ENCODE results near the gene CEP250.

The CEP250 gene

DNA sequence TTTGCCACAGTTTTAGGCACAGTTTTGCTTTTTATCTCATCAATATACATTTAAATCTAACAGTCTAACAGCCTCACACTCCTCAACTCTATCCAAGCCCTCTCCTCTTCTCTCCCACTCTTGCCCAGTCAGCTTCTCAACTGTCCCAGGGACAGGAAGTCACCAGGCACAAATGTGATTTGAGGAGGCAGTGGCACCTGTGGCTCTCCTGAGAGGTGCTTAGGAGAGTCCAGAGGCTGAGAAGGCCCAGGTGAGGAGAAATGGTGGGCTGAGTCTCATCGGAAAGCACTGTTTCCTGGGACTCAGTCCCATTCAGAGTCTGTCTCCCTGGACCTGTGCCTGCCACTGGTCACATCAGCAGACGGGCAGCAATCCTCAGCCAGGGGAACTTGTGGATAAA is 22.1 kb upstream of the CEP250 start:
- TF ChIP-seq SP7 (tag by site-specific recombination; IDR thresholded peaks at IDR 0.05) (no peak), GLIS2 (tag by site-specific recombination; IDR thresholded peaks at IDR 0.05) (no peak), ZFHX2 (tag by site-specific recombination; conservative IDR thresholded peaks at IDR 0.05) (no peak), ZNF704 (tag by site-specific recombination; IDR thresholded peaks at IDR 0.05) (no peak), SCRT1 (tag by site-specific recombination; IDR thresholded peaks at IDR 0.05; ENCODE audit: borderline replicate concordance) (peak; percentile 85), KLF1 (tag by site-specific recombination; IDR thresholded peaks at IDR 0.05) (no peak), ZNF223 (tag by site-specific recombination; IDR thresholded peaks at IDR 0.05) (no peak), KLF8 (tag by site-specific recombination; IDR thresholded peaks at IDR 0.05) (no peak), ZNF785 (tag by site-specific recombination; IDR thresholded peaks at IDR 0.05) (no peak), SCRT2 (tag by site-specific recombination; IDR thresholded peaks at IDR 0.05) (peak; percentile 76), KLF17 (tag by site-specific recombination; IDR thresholded peaks at IDR 0.05) (no peak), ZNF350 (tag by site-specific recombination; IDR thresholded peaks at IDR 0.05) (no peak), ZSCAN18 (tag by site-specific recombination; IDR thresholded peaks at IDR 0.05) (no peak)
- Histone ChIP-seq H3K36me3 (ENCODE audit: control insufficient read depth in 2 of 2, insufficient read depth in 1 of 2, low read length in 2 of 2) (no peaks in the 10 kb centered on the region), H3K9me3 (ENCODE audit: control insufficient read depth, insufficient read depth, low read depth, low read length) (no peaks in the 10 kb centered on the region), H3K4me3 (ENCODE audit: low read depth, low read length) (no peak overlapping the region), H3K27ac (ENCODE audit: extremely low read depth, low read depth, low read length) (no peak overlapping the region), H3K4me1 (ENCODE audit: control insufficient read depth, insufficient read depth, low read length) (peaks cover 4% of the 10 kb centered on the region)
- ChIA-PET POLR2A (no interaction called here), CTCF (interaction anchor here (0.6 to 1.7 kb wide), 2 partner anchors 14 to 104 kb away, joined by 3 to 5 read pairs; no protein-coding TSS in a partner anchor)

- POLR2A ChIA-PET = no interaction called here
- Histone ChIP-seq H3K27ac (ENCODE audit: extremely low read depth, low read depth, low read length) (no peak overlapping the region), H3K9me3 (ENCODE audit: control insufficient read depth, insufficient read depth, low read depth, low read length) (no peaks in the 10 kb centered on the region), H3K36me3 (ENCODE audit: control insufficient read depth in 2 of 2, insufficient read depth in 1 of 2, low read length in 2 of 2) (no peaks in the 10 kb centered on the region), H3K4me1 (ENCODE audit: control insufficient read depth, insufficient read depth, low read length) (peaks cover 9% of the 10 kb centered on the region), H3K4me3 (ENCODE audit: low read depth, low read length) (no peak overlapping the region)
- CTCF ChIA-PET = interaction anchor here (0.8 to 9.2 kb wide), 2 partner anchors 28 to 128 kb away, joined by 4 to 132 read pairs; no protein-coding TSS in a partner anchor
- TF ChIP-seq ZNF488 (tag by site-specific recombination; IDR thresholded peaks at IDR 0.05) = no peak
- TF ChIP-seq ZNF362 (tag by site-specific recombination; IDR thresholded peaks at IDR 0.05) = no peak
- TF ChIP-seq ZNF274 (IDR thresholded peaks at IDR 0.05; ENCODE audit: low read length) = no peak
- no peak for TF ChIP-seq ZNF274 (tag by site-specific recombination; IDR thresholded peaks at IDR 0.05; ENCODE audit: borderline replicate concordance)
- TF ChIP-seq ZNF239 (tag by site-specific recombination; IDR thresholded peaks at IDR 0.05) = no peak
- TF ChIP-seq, protein P1, sequence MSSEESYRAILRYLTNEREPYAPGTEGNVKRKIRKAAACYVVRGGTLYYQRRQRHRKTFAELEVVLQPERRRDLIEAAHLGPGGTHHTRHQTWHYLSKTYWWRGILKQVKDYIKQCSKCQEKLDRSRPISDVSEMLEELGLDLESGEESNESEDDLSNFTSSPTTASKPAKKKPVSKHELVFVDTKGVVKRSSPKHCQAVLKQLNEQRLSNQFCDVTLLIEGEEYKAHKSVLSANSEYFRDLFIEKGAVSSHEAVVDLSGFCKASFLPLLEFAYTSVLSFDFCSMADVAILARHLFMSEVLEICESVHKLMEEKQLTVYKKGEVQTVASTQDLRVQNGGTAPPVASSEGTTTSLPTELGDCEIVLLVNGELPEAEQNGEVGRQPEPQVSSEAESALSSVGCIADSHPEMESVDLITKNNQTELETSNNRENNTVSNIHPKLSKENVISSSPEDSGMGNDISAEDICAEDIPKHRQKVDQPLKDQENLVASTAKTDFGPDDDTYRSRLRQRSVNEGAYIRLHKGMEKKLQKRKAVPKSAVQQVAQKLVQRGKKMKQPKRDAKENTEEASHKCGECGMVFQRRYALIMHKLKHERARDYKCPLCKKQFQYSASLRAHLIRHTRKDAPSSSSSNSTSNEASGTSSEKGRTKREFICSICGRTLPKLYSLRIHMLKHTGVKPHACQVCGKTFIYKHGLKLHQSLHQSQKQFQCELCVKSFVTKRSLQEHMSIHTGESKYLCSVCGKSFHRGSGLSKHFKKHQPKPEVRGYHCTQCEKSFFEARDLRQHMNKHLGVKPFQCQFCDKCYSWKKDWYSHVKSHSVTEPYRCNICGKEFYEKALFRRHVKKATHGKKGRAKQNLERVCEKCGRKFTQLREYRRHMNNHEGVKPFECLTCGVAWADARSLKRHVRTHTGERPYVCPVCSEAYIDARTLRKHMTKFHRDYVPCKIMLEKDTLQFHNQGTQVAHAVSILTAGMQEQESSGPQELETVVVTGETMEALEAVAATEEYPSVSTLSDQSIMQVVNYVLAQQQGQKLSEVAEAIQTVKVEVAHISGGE (tag by site-specific recombination; conservative IDR thresholded peaks at IDR 0.05; ENCODE audit: low read depth) = no peak
- TF ChIP-seq ZNF433 (tag by site-specific recombination; IDR thresholded peaks at IDR 0.05; ENCODE audit: low read depth) = no peak
- TF ChIP-seq ZNF707 (tag by site-specific recombination; IDR thresholded peaks at IDR 0.05) = no peak
- no peak for TF ChIP-seq WT1 (tag by site-specific recombination; IDR thresholded peaks at IDR 0.05)
- TF ChIP-seq, protein P2, sequence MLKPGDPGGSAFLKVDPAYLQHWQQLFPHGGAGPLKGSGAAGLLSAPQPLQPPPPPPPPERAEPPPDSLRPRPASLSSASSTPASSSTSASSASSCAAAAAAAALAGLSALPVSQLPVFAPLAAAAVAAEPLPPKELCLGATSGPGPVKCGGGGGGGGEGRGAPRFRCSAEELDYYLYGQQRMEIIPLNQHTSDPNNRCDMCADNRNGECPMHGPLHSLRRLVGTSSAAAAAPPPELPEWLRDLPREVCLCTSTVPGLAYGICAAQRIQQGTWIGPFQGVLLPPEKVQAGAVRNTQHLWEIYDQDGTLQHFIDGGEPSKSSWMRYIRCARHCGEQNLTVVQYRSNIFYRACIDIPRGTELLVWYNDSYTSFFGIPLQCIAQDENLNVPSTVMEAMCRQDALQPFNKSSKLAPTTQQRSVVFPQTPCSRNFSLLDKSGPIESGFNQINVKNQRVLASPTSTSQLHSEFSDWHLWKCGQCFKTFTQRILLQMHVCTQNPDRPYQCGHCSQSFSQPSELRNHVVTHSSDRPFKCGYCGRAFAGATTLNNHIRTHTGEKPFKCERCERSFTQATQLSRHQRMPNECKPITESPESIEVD (tag by site-specific recombination; IDR thresholded peaks at IDR 0.05) = no peak
Measured at GRCh38 chr20:35434085-35435005, 21.1 kb upstream of the CEP250 start.

Measured in HEK293 (cell line).